Endodermal cell (in vitro differentiated cells): ENCODE measurements around the gene LPGAT1. TPM values are rescaled to one million over a fixed set of nuclear protein-coding genes. Genes with fewer than 3 reads are reported as not detected.
A peak's percentile ranks its signal among the peaks of the same experiment; 100 is the strongest.

Experiments used
- DNase-seq: peaks from one replicate; pipeline ENCODE4 v3.0.0-alpha.2; 2017
- H3K27ac ChIP-seq: 2 replicates; pipeline ENCODE4 v1.5.1; 2013; ENCODE audit warnings: mild to moderate bottlenecking, low read depth, low read length, moderate library complexity
- H3K27me3 ChIP-seq: 2 replicates; pipeline ENCODE4 v1.6.1; 2013; ENCODE audit warnings: mild to moderate bottlenecking, low read length, moderate library complexity; ENCODE audit not compliant: insufficient read depth, control insufficient read depth, poor library complexity, severe bottlenecking
- H3K36me3 ChIP-seq: 2 replicates; pipeline ENCODE4 v1.7.0; 2013; ENCODE audit warnings: mild to moderate bottlenecking, low read length, moderate library complexity; ENCODE audit not compliant: control insufficient read depth, insufficient read depth
- H3K4me1 ChIP-seq: one replicate; pipeline ENCODE4 v1.7.0; 2013; ENCODE audit warnings: low read length; ENCODE audit not compliant: control insufficient read depth, insufficient read depth
- H3K4me3 ChIP-seq: 2 replicates; pipeline ENCODE4 v1.5.1; 2013; ENCODE audit warnings: mild to moderate bottlenecking, low read length, moderate library complexity
- H3K9ac ChIP-seq: 2 replicates; pipeline ENCODE4 v1.6.1; 2013; ENCODE audit warnings: mild to moderate bottlenecking, low read length, moderate library complexity; ENCODE audit not compliant: poor library complexity, severe bottlenecking; ENCODE audit errors: extremely low read depth
- H3K9me3 ChIP-seq: 2 replicates; pipeline ENCODE4 v1.6.1; 2013; ENCODE audit warnings: mild to moderate bottlenecking, low read length, moderate library complexity; ENCODE audit not compliant: control insufficient read depth
- H3K27ac Mint-ChIP-seq: 2 replicates; pipeline ENCODE4 v1.8.0; 2020; ENCODE audit warnings: mixed read lengths
- H3K27me3 Mint-ChIP-seq: 2 replicates; pipeline ENCODE4 v1.8.0; 2021; ENCODE audit warnings: mild to moderate bottlenecking, mixed read lengths; ENCODE audit not compliant: insufficient read depth
- H3K36me3 Mint-ChIP-seq: 2 replicates; pipeline ENCODE4 v1.8.0; 2020; ENCODE audit warnings: low read depth, mixed read lengths
- H3K4me1 Mint-ChIP-seq: 2 replicates; pipeline ENCODE4 v1.8.0; 2020; ENCODE audit warnings: mixed read lengths
- H3K4me3 Mint-ChIP-seq: 2 replicates; pipeline ENCODE4 v1.8.0; 2020; ENCODE audit warnings: mild to moderate bottlenecking, moderate library complexity, mixed read lengths
- H3K9me3 Mint-ChIP-seq: 2 replicates; pipeline ENCODE4 v1.8.0; 2020; ENCODE audit warnings: mild to moderate bottlenecking, mixed read lengths
- CTCF ChIP-seq: fragments of 200-600 bp; sonication (generic); conservative IDR thresholded peaks from 2 replicates; pipeline ENCODE4 v1.5.0; 2021; ENCODE audit warnings: antibody characterized with exemption, mild to moderate bottlenecking
- WGBS, 2 experiments: methylation state at CpG; one replicate each; pipeline versions ENCODE4 v1.1.5 to v1.1.7; 2013; ENCODE audit warnings: missing lambda C conversion rate in 2 of 2, mixed read lengths in 1 of 2; ENCODE audit not compliant: insufficient coverage in 1 of 2, insufficient read length in 1 of 2; 5-methylcytosine and 5-hydroxymethylcytosine counted together
- total RNA-seq, 2 donors: library from RNA; stranded (reverse); fragmentation: NEBNext Ultra II Directional in 1 of 2; extraction: Animal tissue kit (Norgen Biotek cat#: 25700) in 1 of 2; gene quantifications; 2 replicates in 1 of 2; 3 replicates in 1 of 2; pipeline ENCODE4 v1.2.1, GENCODE V29; 2021

The LPGAT1 gene
- total RNA-seq, 2 donors from 2014 or later, result 57.0 to 66.9 TPM

- Histone ChIP-seq H3K4me3 (no peak overlapping the region), H3K4me1 (peaks cover 14% of the 10 kb centered on the region), H3K9ac (no peak overlapping the region), H3K9me3 (peaks cover 20% of the 10 kb centered on the region), H3K36me3 (peaks cover 24% of the 10 kb centered on the region), H3K27ac (no peak overlapping the region), H3K27me3 (no peaks in the 10 kb centered on the region)
- Mint-ChIP-seq H3K9me3 (peaks cover 16% of the 10 kb centered on the region), H3K4me1 (peaks cover 37% of the 10 kb centered on the region), H3K4me3 (no peak overlapping the region), H3K36me3 (peaks cover 30% of the 10 kb centered on the region), H3K27me3 (no peaks in the 10 kb centered on the region), H3K27ac (no peak overlapping the region)
- WGBS, 2 experiments, result 95 to 100% methylated on average over 2 to 7 of the region's 7 CpGs
- TF ChIP-seq CTCF, result no peak
- DNase-seq, result no peak
Observed at GRCh38 chr1:211756471-211757020, 74.0 kb downstream of the LPGAT1 start.

- TF ChIP-seq CTCF, result no peak
- Histone ChIP-seq H3K36me3 (peaks cover 36% of the 10 kb centered on the region), H3K27ac (no peak overlapping the region), H3K27me3 (no peaks in the 10 kb centered on the region), H3K9me3 (peaks cover 17% of the 10 kb centered on the region), H3K9ac (no peak overlapping the region), H3K4me1 (peaks cover 17% of the 10 kb centered on the region), H3K4me3 (no peak overlapping the region)
- no peak for DNase-seq
- Mint-ChIP-seq H3K4me1 (peaks cover 52% of the 10 kb centered on the region), H3K9me3 (peaks cover 14% of the 10 kb centered on the region), H3K36me3 (peaks cover 29% of the 10 kb centered on the region), H3K27ac (peak overlapping the region; percentile 49), H3K4me3 (no peak overlapping the region), H3K27me3 (no peaks in the 10 kb centered on the region)
- 54 to 63% methylated on average over 3 to 4 of the region's 4 CpGs for WGBS, 2 experiments
Observed at GRCh38 chr1:211753649-211754251, 76.8 kb downstream of the LPGAT1 start.

- H3K4me1 ChIP-seq, result peaks cover 17% of the 10 kb centered on the region
Observed at GRCh38 chr1:211752951-211753486, 77.5 kb downstream of the LPGAT1 start.

More at GRCh38 chr1:211752951-211753486, 77.5 kb downstream of the LPGAT1 start:
- peaks cover 8% of the 10 kb centered on the region for H3K9me3 Mint-ChIP-seq
- Histone ChIP-seq H3K27ac (peak overlapping the region; percentile 7), H3K36me3 (peaks cover 37% of the 10 kb centered on the region), H3K9me3 (peaks cover 10% of the 10 kb centered on the region), H3K27me3 (no peaks in the 10 kb centered on the region), H3K4me3 (peak overlapping the region; percentile 72), H3K9ac (peak overlapping the region; percentile 26)
- no peak for TF ChIP-seq CTCF
- no peak for DNase-seq
- WGBS, 2 experiments, result 0 to 31% methylated on average over 1 to 2 of the region's 2 CpGs
- H3K27me3 Mint-ChIP-seq, result no peaks in the 10 kb centered on the region
- H3K4me1 Mint-ChIP-seq, result peaks cover 52% of the 10 kb centered on the region
- H3K4me3 Mint-ChIP-seq, result no peak overlapping the region
- peaks cover 25% of the 10 kb centered on the region for H3K36me3 Mint-ChIP-seq
- H3K27ac Mint-ChIP-seq, result peak overlapping the region; percentile 81
